Cardiac septum (tissue), 1 donor: ENCODE measurements around the gene GALNT1. TPM values are rescaled to one million over a fixed set of nuclear protein-coding genes. Genes with fewer than 3 reads are reported as not detected.

ENCODE experiments used
- DNase-seq: peaks from one replicate; pipeline ENCODE4 v3.0.0-alpha.2; 2020; ENCODE audit warnings: low spot score
- intact Hi-C: fragments of 100-400 bp; cut with DNase I; formaldehyde crosslinking; loops from one replicate; pipeline ENCODE4 v1.14.0; 2022
- microRNA-seq: library from miRNA; unstranded; fragments of <30 nt; microRNA quantifications from one replicate; pipeline ENCODE4 v1.2.0, GENCODE V29; 2020
- total RNA-seq: library from RNA; stranded (reverse); fragmentation: NEBNext Ultra II Directional; extraction: Animal tissue kit (Norgen Biotek cat#: 25700); gene quantifications from one replicate; pipeline ENCODE4 v1.2.1, GENCODE V29; 2021
- donor health status: DM: no; HTN: no; CAD: no.

GALNT1 gene
- total RNA-seq, 1 donor from 2014 or later: 46.6 TPM

- intact Hi-C loops: no loop called here
- no peak for DNase-seq
Observed at GRCh38 chr18:35733408-35733807, 151.9 kb downstream of the GALNT1 start.

GRCh38 chr18:35736696-35737095, 155.2 kb downstream of the GALNT1 start:
- intact Hi-C loops: no loop called here
- no peak for DNase-seq

- no peak for DNase-seq
- intact Hi-C loops: no loop called here
Observed at GRCh38 chr18:35739778-35740177, 158.2 kb downstream of the GALNT1 start.

GRCh38 chr18:35740656-35741055, 159.1 kb downstream of the GALNT1 start:
- intact Hi-C loops: no loop called here
- DNase-seq: no peak

GRCh38 chr18:35743916-35744315, 162.4 kb downstream of the GALNT1 start:
- intact Hi-C loops: no loop called here
- DNase-seq: no peak

- intact Hi-C loops: no loop called here
- DNase-seq: no peak
Observed at GRCh38 chr18:35745814-35746213, 164.3 kb downstream of the GALNT1 start.

- intact Hi-C loops: no loop called here
- DNase-seq: no peak
Observed at GRCh38 chr18:35746826-35747339, 165.3 kb downstream of the GALNT1 start.

- DNase-seq: no peak
- intact Hi-C loops: no loop called here
Observed at GRCh38 chr18:35747894-35748472, 166.4 kb downstream of the GALNT1 start.

GRCh38 chr18:35749701-35750100, 168.2 kb downstream of the GALNT1 start:
- no peak for DNase-seq
- intact Hi-C loops: loop anchor here (10.0 kb wide), 2 partner anchors 345 to 535 kb away; no protein-coding TSS in a partner anchor

GRCh38 chr18:35750929-35751328, 169.4 kb downstream of the GALNT1 start:
- no peak for DNase-seq
- intact Hi-C loops: loop anchor here (10.0 kb wide), 2 partner anchors 346 to 534 kb away; no protein-coding TSS in a partner anchor

GRCh38 chr18:35753306-35753910, 171.9 kb downstream of the GALNT1 start:
- intact Hi-C loops: loop anchor here (10.0 kb wide), 2 partner anchors 349 to 531 kb away; no protein-coding TSS in a partner anchor
- DNase-seq: no peak

GRCh38 chr18:35754464-35754863, 172.9 kb downstream of the GALNT1 start:
- intact Hi-C loops: loop anchor here (10.0 kb wide), 2 partner anchors 350 to 530 kb away; no protein-coding TSS in a partner anchor
- DNase-seq: no peak

GRCh38 chr18:35755369-35755768, 173.8 kb downstream of the GALNT1 start:
- no peak for DNase-seq
- intact Hi-C loops: loop anchor here (10.0 kb wide), 2 partner anchors 351 to 529 kb away; no protein-coding TSS in a partner anchor

GRCh38 chr18:35756506-35757117, 175.1 kb downstream of the GALNT1 start:
- DNase-seq: no peak
- intact Hi-C loops: loop anchor here (10.0 kb wide), 2 partner anchors 352 to 528 kb away; no protein-coding TSS in a partner anchor

Small RNA genes within 50 kb of the gene (microRNA-seq; reads per million reads assigned to microRNA genes)
- gene MIR3975: not detected

Other genes starting within 250 kb of the GALNT1 start
- 44.2 TPM for gene ZNF24, start 237.3 kb upstream of the GALNT1 start, total RNA-seq
- gene ZNF396, start 204.4 kb upstream of the GALNT1 start, total RNA-seq: 1.0 TPM
- gene INO80C, start 83.8 kb upstream of the GALNT1 start, total RNA-seq: 21.8 TPM